ENCODE data around the gene RPS21. TPM values are rescaled to one million over a fixed set of nuclear protein-coding genes. Genes with fewer than 3 reads are reported as not detected.

Gene RPS21
- total RNA-seq, 1 donor from 2014 or later = 1,737 TPM

- peak; percentile 50 for DNase-seq (ENCODE audit: low read depth)
- no peak overlapping the region for H3K4me3 ChIP-seq (ENCODE audit: low read depth, low read length)
Measured at GRCh38 chr20:62355516-62355877, 31.4 kb upstream of the RPS21 start.

GRCh38 chr20:62355878-62356588 is 30.9 kb upstream of the RPS21 start:
- peaks cover 32% of the 10 kb centered on the region for H3K36me3 ChIP-seq (ENCODE audit: control insufficient read depth, insufficient read depth, low read length)
- H3K4me3 ChIP-seq (ENCODE audit: low read depth, low read length) = no peak overlapping the region
- FAIRE-seq = no peak
- TF ChIP-seq, protein P1, sequence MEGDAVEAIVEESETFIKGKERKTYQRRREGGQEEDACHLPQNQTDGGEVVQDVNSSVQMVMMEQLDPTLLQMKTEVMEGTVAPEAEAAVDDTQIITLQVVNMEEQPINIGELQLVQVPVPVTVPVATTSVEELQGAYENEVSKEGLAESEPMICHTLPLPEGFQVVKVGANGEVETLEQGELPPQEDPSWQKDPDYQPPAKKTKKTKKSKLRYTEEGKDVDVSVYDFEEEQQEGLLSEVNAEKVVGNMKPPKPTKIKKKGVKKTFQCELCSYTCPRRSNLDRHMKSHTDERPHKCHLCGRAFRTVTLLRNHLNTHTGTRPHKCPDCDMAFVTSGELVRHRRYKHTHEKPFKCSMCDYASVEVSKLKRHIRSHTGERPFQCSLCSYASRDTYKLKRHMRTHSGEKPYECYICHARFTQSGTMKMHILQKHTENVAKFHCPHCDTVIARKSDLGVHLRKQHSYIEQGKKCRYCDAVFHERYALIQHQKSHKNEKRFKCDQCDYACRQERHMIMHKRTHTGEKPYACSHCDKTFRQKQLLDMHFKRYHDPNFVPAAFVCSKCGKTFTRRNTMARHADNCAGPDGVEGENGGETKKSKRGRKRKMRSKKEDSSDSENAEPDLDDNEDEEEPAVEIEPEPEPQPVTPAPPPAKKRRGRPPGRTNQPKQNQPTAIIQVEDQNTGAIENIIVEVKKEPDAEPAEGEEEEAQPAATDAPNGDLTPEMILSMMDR (IDR thresholded peaks at IDR 0.05; ENCODE audit: insufficient read depth, low read length, severe bottlenecking) = no peak
- DNase-seq (ENCODE audit: low read depth) = no peak
- no peaks in the 10 kb centered on the region for H3K27me3 ChIP-seq (ENCODE audit: control insufficient read depth, insufficient read depth, low read length)

More at GRCh38 chr20:62355516-62355877, 31.4 kb upstream of the RPS21 start:
- TF ChIP-seq, protein P1 (IDR thresholded peaks at IDR 0.05; ENCODE audit: insufficient read depth, low read length, severe bottlenecking) = no peak
- FAIRE-seq = no peak
- Histone ChIP-seq H3K27me3 (ENCODE audit: control insufficient read depth, insufficient read depth, low read length) (no peaks in the 10 kb centered on the region), H3K36me3 (ENCODE audit: control insufficient read depth, insufficient read depth, low read length) (peaks cover 27% of the 10 kb centered on the region)

DNA sequence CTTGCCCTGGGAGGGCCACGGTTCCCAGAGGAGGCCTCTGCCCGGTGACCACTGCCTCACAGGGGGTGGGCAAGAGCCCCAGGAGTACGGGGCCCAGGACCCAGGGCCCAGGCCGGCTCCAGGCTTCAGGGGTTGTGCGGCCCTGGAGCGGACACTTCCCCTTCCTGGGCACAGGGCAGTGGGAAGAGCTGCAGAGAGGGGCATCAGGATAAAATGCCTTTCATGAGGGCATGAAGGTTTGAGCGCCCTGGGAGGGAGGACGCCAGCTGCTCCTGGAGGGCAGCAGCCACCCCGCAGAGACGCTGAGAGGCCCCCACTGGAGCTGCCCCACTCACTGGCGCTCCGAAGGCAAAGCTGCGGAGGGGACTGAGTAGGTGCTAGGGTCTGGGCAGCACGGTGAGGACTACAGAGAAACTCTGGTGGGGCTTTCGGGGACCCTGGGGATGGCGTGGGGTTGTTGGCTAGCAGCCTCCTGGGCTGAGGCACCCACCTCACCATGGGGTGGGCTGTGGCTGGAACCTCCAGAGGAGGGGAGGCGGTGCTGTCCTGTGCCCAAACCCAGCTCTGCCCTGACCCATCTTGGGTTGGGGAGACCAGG is 30.2 kb upstream of the RPS21 start:
- DNase-seq (ENCODE audit: low read depth) (no peak), FAIRE-seq (no peak)
- Histone ChIP-seq H3K4me3 (ENCODE audit: low read depth, low read length) (no peak overlapping the region), H3K36me3 (ENCODE audit: control insufficient read depth, insufficient read depth, low read length) (peaks cover 28% of the 10 kb centered on the region), H3K27me3 (ENCODE audit: control insufficient read depth, insufficient read depth, low read length) (no peaks in the 10 kb centered on the region)
- TF ChIP-seq, protein P1 (IDR thresholded peaks at IDR 0.05; ENCODE audit: insufficient read depth, low read length, severe bottlenecking) = no peak

DNA sequence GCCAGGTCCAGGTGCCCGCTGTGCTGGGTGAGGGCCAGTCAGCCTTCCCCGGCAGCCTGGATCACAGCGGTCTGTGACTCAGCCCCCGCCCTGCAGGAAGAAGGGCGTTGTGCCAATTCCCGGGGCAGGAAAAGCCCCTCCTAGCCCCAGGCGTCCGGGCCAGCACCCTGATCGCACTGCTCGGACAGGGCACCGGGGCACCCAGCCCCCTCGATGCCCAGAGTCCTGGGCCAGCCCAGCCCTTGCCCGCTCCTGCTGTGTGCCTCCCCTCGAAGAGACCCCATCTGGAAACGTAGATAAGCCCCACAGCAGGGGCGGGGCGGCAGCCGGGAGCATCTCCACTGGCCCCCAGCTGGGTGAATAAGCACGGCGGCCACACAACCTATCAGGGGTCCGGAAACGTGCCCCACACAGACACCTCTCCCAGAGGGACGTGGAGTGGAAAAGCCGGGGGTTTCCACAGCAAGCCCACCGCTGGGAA is 29.7 kb upstream of the RPS21 start:
- no peak for FAIRE-seq
- DNase-seq (ENCODE audit: low read depth) = peak; percentile 57
- TF ChIP-seq, protein P1 (IDR thresholded peaks at IDR 0.05; ENCODE audit: insufficient read depth, low read length, severe bottlenecking) = no peak
- Histone ChIP-seq H3K27me3 (ENCODE audit: control insufficient read depth, insufficient read depth, low read length) (no peaks in the 10 kb centered on the region), H3K36me3 (ENCODE audit: control insufficient read depth, insufficient read depth, low read length) (peaks cover 26% of the 10 kb centered on the region), H3K4me3 (ENCODE audit: low read depth, low read length) (no peak overlapping the region)

GRCh38 chr20:62357681-62358080 is 29.2 kb upstream of the RPS21 start:
- H3K4me3 ChIP-seq (ENCODE audit: low read depth, low read length) = no peak overlapping the region
- TF ChIP-seq, protein P1 (IDR thresholded peaks at IDR 0.05; ENCODE audit: insufficient read depth, low read length, severe bottlenecking) = no peak
- DNase-seq (ENCODE audit: low read depth) (no peak), FAIRE-seq (no peak)
- no peaks in the 10 kb centered on the region for H3K27me3 ChIP-seq (ENCODE audit: control insufficient read depth, insufficient read depth, low read length)
- H3K36me3 ChIP-seq (ENCODE audit: control insufficient read depth, insufficient read depth, low read length) = peaks cover 23% of the 10 kb centered on the region

Measured in bronchial epithelial cell (primary cell).